Glutamatergic neuron (in vitro differentiated cells): ENCODE measurements around the gene SH3PXD2A. TPM values are rescaled to one million over a fixed set of nuclear protein-coding genes. Genes with fewer than 3 reads are reported as not detected.
A peak's percentile ranks its signal among the peaks of the same experiment; 100 is the strongest.

Experiments
- DNase-seq: peaks from one replicate; pipeline ENCODE4 v3.0.0; 2022
- H3K27ac Mint-ChIP-seq: one replicate; pipeline ENCODE4 v1.8.0; 2020; ENCODE audit warnings: mild to moderate bottlenecking, mixed read lengths, inconsistent platforms; ENCODE audit not compliant: unreplicated experiment
- H3K27me3 Mint-ChIP-seq: one replicate; pipeline ENCODE4 v1.8.0; 2020; ENCODE audit warnings: mild to moderate bottlenecking, moderate library complexity, mixed read lengths, inconsistent platforms; ENCODE audit not compliant: unreplicated experiment
- H3K36me3 Mint-ChIP-seq: one replicate; pipeline ENCODE4 v1.8.0; 2020; ENCODE audit warnings: mild to moderate bottlenecking, mixed read lengths, inconsistent platforms; ENCODE audit not compliant: unreplicated experiment
- H3K4me1 Mint-ChIP-seq: one replicate; pipeline ENCODE4 v1.8.0; 2020; ENCODE audit warnings: mild to moderate bottlenecking, low read depth, mixed read lengths, inconsistent platforms; ENCODE audit not compliant: unreplicated experiment
- H3K4me3 Mint-ChIP-seq: one replicate; pipeline ENCODE4 v1.8.0; 2020; ENCODE audit warnings: mild to moderate bottlenecking, mixed read lengths, inconsistent platforms; ENCODE audit not compliant: unreplicated experiment
- H3K9me3 Mint-ChIP-seq: one replicate; pipeline ENCODE4 v1.8.0; 2020; ENCODE audit warnings: mild to moderate bottlenecking, moderate library complexity, mixed read lengths, inconsistent platforms; ENCODE audit not compliant: unreplicated experiment
- CTCF ChIP-seq: fragments of 200-600 bp; sonication (generic); IDR thresholded peaks from one replicate; pipeline ENCODE4 v1.5.0; 2021; ENCODE audit not compliant: partially characterized antibody, unreplicated experiment
- total RNA-seq: library from RNA; stranded (reverse); fragmentation: NEBNext Ultra II Directional; extraction: Animal tissue kit (Norgen Biotek cat#: 25700); gene quantifications from one replicate; pipeline ENCODE4 v1.2.1, GENCODE V29; 2021; ENCODE audit not compliant: unreplicated experiment

SH3PXD2A gene
- total RNA-seq, 1 donor from 2014 or later: 16.7 TPM

- H3K4me3 Mint-ChIP-seq: peak overlapping the region; percentile 53
- peak; percentile 53 for DNase-seq
- peaks cover 8% of the 10 kb centered on the region for H3K27me3 Mint-ChIP-seq
- H3K27ac Mint-ChIP-seq: peak overlapping the region; percentile 67
- peaks cover 8% of the 10 kb centered on the region for H3K9me3 Mint-ChIP-seq
- peaks cover 10% of the 10 kb centered on the region for H3K36me3 Mint-ChIP-seq
- no peak for TF ChIP-seq CTCF
- H3K4me1 Mint-ChIP-seq: peaks cover 23% of the 10 kb centered on the region
These were observed 274.9 kb downstream of the SH3PXD2A start for GRCh38 chr10:103580430-103580829.

GRCh38 chr10:103580011-103580410 lies 275.4 kb downstream of the SH3PXD2A start:
- TF ChIP-seq CTCF: no peak
- peaks cover 23% of the 10 kb centered on the region for H3K4me1 Mint-ChIP-seq
- peaks cover 8% of the 10 kb centered on the region for H3K9me3 Mint-ChIP-seq
- no peak for DNase-seq
- H3K36me3 Mint-ChIP-seq: peaks cover 10% of the 10 kb centered on the region
- H3K27ac Mint-ChIP-seq: no peak overlapping the region
- H3K27me3 Mint-ChIP-seq: peaks cover 5% of the 10 kb centered on the region
- no peak overlapping the region for H3K4me3 Mint-ChIP-seq

- H3K27me3 Mint-ChIP-seq: peaks cover 3% of the 10 kb centered on the region
- DNase-seq: no peak
- H3K9me3 Mint-ChIP-seq: peaks cover 6% of the 10 kb centered on the region
- TF ChIP-seq CTCF: no peak
- no peak overlapping the region for H3K27ac Mint-ChIP-seq
- peaks cover 21% of the 10 kb centered on the region for H3K4me1 Mint-ChIP-seq
- no peak overlapping the region for H3K4me3 Mint-ChIP-seq
- peaks cover 7% of the 10 kb centered on the region for H3K36me3 Mint-ChIP-seq
These were observed 276.5 kb downstream of the SH3PXD2A start for GRCh38 chr10:103578782-103579382.

GRCh38 chr10:103576862-103577261 lies 278.5 kb downstream of the SH3PXD2A start:
- H3K4me3 Mint-ChIP-seq: no peak overlapping the region
- TF ChIP-seq CTCF: no peak
- H3K27me3 Mint-ChIP-seq: peaks cover 3% of the 10 kb centered on the region
- H3K36me3 Mint-ChIP-seq: no peaks in the 10 kb centered on the region
- DNase-seq: no peak
- no peak overlapping the region for H3K27ac Mint-ChIP-seq
- H3K4me1 Mint-ChIP-seq: peaks cover 12% of the 10 kb centered on the region
- H3K9me3 Mint-ChIP-seq: peaks cover 3% of the 10 kb centered on the region

- DNase-seq: no peak
- H3K9me3 Mint-ChIP-seq: peaks cover 3% of the 10 kb centered on the region
- no peak overlapping the region for H3K27ac Mint-ChIP-seq
- peaks cover 3% of the 10 kb centered on the region for H3K27me3 Mint-ChIP-seq
- no peak for TF ChIP-seq CTCF
- H3K4me3 Mint-ChIP-seq: no peak overlapping the region
- peaks cover 12% of the 10 kb centered on the region for H3K4me1 Mint-ChIP-seq
- H3K36me3 Mint-ChIP-seq: no peaks in the 10 kb centered on the region
These were observed 279.3 kb downstream of the SH3PXD2A start for GRCh38 chr10:103576076-103576471.
